H7 (cell line): Measurements from ENCODE around the gene SLC12A6. TPM values are rescaled to one million over a fixed set of nuclear protein-coding genes. Genes with fewer than 3 reads are reported as not detected.

ENCODE experiments used
- DNase-seq: peaks from one replicate; pipeline ENCODE4 v3.0.0; 2012
- H3K27me3 ChIP-seq: 2 replicates; pipeline ENCODE4 v1.6.0; 2011; ENCODE audit warnings: mild to moderate bottlenecking, low read length; ENCODE audit not compliant: control insufficient read depth, insufficient read depth
- H3K36me3 ChIP-seq: replicated peaks from 2 replicates; pipeline ENCODE4 v1.5.1; 2011; ENCODE audit warnings: low read length; ENCODE audit not compliant: control insufficient read depth, insufficient read depth
- H3K4me3 ChIP-seq: 2 replicates; pipeline ENCODE4 v1.5.1; 2011; ENCODE audit warnings: low read depth, mild to moderate bottlenecking, control low read depth, low read length, moderate library complexity; ENCODE audit not compliant: insufficient read depth
- total RNA-seq: library from RNA; depleted of rRNA; stranded (reverse); fragments of >200 nt; shearing (Covaris generic); gene quantifications from 2 replicates; pipeline ENCODE4 v1.2.3, GENCODE V29; 2014

Gene SLC12A6
- total RNA-seq, 1 experiment from 2014 or later: 4.9 TPM

DNA sequence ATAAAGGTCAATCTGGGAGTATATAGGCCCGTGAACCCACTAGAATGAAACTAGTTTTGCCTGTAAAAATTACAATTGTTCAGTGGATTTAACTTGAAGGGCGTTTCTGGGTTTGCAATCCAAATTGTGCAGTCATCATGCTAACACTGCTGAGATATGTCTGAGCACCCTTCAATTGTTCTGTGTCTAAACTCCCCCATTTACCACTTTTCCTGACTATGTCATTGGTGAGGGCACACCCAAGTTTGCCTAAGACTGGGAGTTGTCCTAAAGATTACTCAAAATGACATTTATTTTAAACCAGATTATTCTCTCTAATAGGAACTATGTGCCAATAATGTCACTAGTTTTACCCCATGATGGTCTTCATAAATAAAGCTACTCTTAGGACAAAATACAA lies 58.2 kb downstream of the SLC12A6 start:
- no peak overlapping the region for H3K4me3 ChIP-seq
- no peaks in the 10 kb centered on the region for H3K36me3 ChIP-seq
- no peak for DNase-seq
- no peaks in the 10 kb centered on the region for H3K27me3 ChIP-seq

DNA sequence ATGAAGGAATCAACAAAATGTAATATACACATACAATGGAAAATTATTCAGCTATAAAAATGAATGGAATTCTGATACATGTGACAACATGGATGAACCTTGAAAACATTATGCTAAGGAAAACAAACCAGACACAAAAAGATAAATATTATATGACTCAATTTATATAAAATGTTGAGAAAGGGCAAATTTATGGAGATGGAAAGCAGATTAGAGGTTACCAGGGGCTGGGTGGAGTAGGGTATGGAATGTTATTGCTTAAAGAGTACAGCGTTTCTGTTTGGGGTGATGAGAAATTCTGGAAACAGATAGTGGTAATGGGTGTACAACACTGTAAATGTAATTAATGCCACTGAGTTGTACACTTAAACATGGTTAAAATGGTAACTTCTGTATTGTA lies 61.9 kb downstream of the SLC12A6 start:
- Histone ChIP-seq H3K27me3 (no peaks in the 10 kb centered on the region), H3K36me3 (no peaks in the 10 kb centered on the region), H3K4me3 (no peak overlapping the region)
- DNase-seq: no peak

DNA sequence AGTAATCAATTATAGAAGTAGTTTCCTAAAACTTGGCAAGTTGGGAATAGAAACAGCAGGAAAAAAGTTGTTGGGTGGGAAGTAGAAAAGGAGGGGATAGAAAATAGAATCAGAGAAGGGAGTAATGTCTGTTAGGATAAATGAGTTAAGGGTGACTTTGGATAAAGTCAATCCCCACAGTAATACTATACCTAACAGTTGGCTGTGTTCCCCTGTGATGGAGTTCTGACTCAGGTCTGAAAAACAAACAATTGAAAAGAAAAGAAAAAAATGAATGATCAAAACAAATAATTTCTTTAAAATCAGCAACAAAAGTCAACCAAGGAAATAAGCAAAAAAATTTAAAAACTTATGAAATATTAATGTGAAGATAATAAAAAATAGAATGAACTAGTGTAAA lies 62.4 kb downstream of the SLC12A6 start:
- H3K4me3 ChIP-seq: no peak overlapping the region
- H3K27me3 ChIP-seq: no peaks in the 10 kb centered on the region
- no peak for DNase-seq
- H3K36me3 ChIP-seq: no peaks in the 10 kb centered on the region

DNA sequence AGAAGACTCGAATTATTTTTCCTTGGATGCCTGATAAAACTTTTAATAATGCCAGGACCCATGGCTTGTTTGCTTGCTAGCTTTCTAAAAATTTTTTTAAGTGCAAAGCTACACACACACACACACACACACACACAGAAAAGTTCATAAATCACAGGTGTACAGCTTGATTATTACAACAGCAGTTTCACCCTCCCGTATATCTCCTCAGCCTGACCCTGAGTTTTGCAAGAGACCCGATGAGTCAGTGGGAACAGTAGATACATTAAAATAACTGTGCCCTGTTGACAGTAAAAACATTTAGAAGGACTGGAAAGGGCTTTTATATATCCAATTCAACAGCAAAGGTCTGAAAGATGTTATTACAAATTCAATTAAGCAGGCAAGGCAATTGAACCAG lies 66.1 kb downstream of the SLC12A6 start:
- Histone ChIP-seq H3K4me3 (no peak overlapping the region), H3K36me3 (no peaks in the 10 kb centered on the region), H3K27me3 (no peaks in the 10 kb centered on the region)
- no peak for DNase-seq

DNA sequence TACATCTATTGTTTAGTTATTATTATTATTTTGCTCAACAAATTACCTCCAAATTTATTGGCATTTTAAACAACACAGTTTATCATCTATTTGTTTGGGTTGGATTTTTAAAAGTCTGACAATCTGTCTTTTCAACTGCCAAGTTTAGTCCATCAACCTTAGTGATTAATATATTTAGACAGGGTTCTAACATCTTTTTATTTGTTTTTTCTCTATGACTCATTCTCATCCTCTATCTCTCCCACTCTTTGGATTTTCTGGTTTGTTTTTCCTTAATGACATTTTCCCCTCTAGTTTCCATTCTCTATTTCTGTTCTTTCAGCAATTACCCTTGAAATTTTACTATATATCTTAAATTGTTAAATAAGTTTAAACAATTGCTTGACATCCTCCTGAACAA lies 70.8 kb downstream of the SLC12A6 start:
- DNase-seq: no peak
- no peaks in the 10 kb centered on the region for H3K27me3 ChIP-seq
- H3K36me3 ChIP-seq: no peaks in the 10 kb centered on the region
- H3K4me3 ChIP-seq: no peak overlapping the region

DNA sequence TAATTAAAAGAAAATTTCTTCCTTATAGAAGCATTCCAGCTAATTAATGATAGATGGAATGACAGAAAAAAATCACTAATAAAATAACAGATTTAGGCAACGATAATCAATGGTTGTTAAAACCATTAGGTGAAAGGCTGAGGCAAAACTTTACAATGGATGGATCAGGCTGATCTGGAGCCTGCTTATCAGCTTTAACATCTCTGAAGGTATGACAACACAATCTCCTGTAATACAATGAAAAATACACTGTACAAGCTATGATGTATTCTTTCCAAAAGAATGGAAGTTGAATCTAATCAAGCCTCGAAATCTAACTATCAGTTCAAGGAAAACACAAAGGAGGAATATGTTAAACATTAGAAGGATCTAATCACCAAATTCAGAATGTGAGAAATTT lies 73.5 kb downstream of the SLC12A6 start:
- no peaks in the 10 kb centered on the region for H3K27me3 ChIP-seq
- no peak for DNase-seq
- no peak overlapping the region for H3K4me3 ChIP-seq

DNA sequence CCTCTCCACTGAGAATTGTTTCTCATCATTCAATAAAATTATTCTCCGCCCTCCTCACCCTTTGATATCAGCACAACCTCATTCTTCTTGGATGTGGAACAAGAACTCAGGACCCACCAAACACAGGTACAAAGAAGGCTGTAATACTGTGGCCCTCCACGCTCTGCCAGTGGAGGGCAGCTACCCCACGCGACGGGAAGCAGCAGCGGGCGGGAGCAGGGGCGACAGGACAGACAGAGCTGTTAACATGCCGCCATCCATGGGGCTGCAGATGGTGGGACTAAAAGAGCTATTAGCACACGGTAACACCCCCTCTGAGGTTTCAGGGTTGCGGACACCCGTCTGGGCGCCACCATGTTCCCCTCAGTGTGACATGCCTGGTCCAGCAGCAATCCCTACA lies 75.2 kb downstream of the SLC12A6 start:
- Histone ChIP-seq H3K27me3 (no peaks in the 10 kb centered on the region), H3K36me3 (no peaks in the 10 kb centered on the region), H3K4me3 (no peak overlapping the region)
- peak; percentile 20 for DNase-seq

More for the DNA sequence above, 73.5 kb downstream of the SLC12A6 start:
- no peaks in the 10 kb centered on the region for H3K36me3 ChIP-seq

DNA sequence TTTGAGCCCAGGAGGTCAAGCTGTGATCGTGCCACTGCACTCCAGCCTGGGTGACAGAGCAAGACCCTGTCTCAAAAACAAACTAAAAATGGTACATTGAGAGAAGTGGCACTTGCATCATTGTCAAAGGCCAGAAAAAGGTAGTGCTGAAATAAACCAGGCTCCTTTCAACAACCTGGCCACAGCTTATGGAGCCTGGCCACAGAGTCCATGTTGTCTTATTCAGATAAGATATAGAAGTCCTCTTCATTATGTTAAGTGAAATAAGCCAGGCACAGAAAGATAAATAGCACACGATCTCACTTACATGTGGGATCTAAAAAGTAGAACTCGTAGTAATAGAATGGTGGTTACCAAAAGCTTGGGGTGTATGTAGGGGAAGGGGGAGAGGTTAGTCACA lies 78.0 kb downstream of the SLC12A6 start:
- Histone ChIP-seq H3K36me3 (no peaks in the 10 kb centered on the region), H3K4me3 (no peak overlapping the region)
- DNase-seq: no peak

DNA sequence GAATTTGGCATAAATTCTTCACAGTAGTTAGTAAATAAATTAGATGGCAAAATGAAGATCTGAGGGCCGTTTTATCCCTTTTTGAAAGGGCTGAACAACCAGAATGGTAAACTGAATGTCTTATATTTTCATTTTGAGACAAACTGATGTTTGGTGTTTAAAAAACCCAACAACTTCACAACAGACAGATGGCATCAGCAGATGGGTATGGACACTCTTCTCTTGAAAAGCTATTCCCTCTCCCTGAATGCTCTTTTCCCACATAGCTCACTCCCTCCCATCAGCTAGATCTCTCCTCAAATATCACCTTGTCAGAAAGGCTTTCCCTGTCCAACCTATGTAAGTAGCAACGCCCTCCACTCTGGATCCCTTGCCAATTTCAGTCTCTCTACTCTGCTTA lies 79.4 kb downstream of the SLC12A6 start:
- DNase-seq: no peak
- Histone ChIP-seq H3K36me3 (no peaks in the 10 kb centered on the region), H3K27me3 (no peaks in the 10 kb centered on the region), H3K4me3 (no peak overlapping the region)

More for the DNA sequence above, 78.0 kb downstream of the SLC12A6 start:
- H3K27me3 ChIP-seq: no peaks in the 10 kb centered on the region

DNA sequence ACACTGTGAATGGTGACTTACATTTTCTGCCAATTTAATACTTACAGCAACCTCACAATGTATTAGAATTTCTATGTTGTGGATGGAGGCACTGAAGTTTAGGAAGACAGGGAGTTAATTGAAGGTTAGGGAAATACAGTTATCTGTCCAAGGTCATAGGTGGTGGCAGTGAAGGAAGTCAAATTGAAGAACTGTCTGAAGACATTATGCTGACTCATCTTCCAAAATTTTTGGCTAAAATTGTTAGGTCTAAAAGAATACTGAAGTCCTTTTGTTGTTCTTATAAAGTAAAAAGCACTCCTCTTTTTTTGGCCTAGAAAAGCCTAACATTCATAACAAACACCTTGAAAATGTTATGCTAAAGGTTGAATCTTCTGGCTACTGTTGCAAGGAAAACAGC lies 85.0 kb downstream of the SLC12A6 start:
- DNase-seq: no peak
- Histone ChIP-seq H3K4me3 (no peak overlapping the region), H3K36me3 (no peaks in the 10 kb centered on the region), H3K27me3 (no peaks in the 10 kb centered on the region)

DNA sequence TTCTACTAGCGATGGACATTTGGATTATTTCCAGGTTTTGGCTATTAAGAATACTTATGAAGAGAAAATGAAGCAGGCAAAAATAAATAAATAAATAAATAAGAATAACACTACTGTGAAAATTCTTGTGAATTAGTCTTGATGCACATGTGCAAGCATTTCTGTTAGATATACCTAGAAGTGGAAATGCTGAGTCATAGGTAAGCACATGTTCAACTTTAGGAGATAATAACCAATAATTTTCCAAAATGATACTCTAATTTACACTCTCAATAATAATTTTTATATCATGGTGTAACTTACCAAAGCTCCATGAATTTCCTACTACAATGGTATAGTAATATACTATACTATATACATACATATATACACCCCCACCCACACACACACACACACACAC lies 89.4 kb downstream of the SLC12A6 start:
- DNase-seq: no peak
- H3K4me3 ChIP-seq: no peak overlapping the region
- no peaks in the 10 kb centered on the region for H3K36me3 ChIP-seq
- H3K27me3 ChIP-seq: no peaks in the 10 kb centered on the region

DNA sequence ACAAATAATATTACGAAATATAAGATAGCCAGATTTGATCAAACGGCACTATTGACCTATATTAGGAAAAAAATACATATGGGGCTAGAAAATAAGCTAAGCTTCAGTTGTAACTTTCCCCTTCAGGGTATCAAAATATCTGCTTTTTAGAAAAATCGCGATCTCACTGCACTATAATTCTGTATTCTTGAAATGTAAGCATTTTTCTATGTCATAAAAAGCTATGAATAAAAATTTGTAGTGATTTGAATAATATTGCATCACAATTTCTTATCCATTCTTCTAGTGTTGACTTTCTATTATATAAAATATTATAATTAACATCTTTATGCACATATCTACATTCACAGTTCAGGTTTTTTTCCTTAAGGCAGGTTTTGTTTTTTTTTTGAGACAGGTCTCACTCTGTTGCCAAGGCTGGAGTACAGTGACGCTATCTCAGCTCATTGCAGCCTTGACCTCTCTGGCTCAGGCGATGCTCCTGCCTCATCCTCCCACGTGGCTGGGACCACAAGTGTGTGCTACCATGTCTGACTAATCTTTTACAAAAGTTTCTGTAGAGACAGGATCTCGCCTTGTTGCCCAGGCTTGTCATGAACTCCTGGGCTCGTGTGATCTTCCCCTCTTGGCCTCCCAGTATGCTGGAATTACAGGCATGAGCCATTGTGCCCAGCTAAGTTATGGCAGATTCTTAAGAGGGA lies 91.2 kb downstream of the SLC12A6 start:
- Histone ChIP-seq H3K4me3 (no peak overlapping the region), H3K36me3 (no peaks in the 10 kb centered on the region), H3K27me3 (no peaks in the 10 kb centered on the region)
- no peak for DNase-seq

DNA sequence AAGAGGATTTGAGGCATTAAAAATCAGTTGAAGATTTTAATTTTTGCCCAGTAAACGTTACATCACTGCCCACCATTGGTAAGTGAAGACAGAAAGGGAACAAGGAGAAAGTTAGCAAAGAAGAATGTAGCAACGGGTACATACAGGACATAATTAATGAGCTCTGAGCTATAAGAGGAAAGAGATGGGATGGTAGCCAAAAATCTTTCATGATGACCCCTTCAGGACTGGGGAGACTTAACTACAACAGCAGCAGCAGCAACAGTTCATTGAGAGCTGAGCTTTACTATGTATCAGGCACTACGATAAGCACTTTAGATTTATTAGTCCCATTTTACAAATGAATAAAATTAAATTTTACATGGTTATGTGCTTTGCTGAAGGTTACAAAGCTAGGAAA lies 94.4 kb downstream of the SLC12A6 start:
- H3K27me3 ChIP-seq: no peaks in the 10 kb centered on the region
- H3K4me3 ChIP-seq: no peak overlapping the region
- no peaks in the 10 kb centered on the region for H3K36me3 ChIP-seq
- DNase-seq: no peak

DNA sequence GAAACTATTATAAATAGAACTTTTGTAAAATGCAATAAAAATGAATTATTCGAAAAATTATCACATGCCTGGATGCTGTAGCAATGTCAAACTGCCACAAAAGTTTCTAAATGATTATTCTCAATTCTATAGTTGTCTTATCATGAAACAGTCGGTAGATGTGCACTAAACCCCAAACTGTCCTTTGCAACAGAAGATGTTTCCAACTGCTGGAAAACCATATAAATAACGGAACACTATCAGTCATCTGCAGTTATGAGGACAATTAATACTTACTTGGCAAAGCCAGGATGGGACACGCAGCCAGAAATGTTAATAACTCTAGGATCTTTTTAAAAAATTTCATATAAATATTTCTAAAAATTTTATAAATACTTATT lies 95.3 kb downstream of the SLC12A6 start:
- no peaks in the 10 kb centered on the region for H3K27me3 ChIP-seq
- H3K4me3 ChIP-seq: no peak overlapping the region
- no peak for DNase-seq
- H3K36me3 ChIP-seq: no peaks in the 10 kb centered on the region

DNA sequence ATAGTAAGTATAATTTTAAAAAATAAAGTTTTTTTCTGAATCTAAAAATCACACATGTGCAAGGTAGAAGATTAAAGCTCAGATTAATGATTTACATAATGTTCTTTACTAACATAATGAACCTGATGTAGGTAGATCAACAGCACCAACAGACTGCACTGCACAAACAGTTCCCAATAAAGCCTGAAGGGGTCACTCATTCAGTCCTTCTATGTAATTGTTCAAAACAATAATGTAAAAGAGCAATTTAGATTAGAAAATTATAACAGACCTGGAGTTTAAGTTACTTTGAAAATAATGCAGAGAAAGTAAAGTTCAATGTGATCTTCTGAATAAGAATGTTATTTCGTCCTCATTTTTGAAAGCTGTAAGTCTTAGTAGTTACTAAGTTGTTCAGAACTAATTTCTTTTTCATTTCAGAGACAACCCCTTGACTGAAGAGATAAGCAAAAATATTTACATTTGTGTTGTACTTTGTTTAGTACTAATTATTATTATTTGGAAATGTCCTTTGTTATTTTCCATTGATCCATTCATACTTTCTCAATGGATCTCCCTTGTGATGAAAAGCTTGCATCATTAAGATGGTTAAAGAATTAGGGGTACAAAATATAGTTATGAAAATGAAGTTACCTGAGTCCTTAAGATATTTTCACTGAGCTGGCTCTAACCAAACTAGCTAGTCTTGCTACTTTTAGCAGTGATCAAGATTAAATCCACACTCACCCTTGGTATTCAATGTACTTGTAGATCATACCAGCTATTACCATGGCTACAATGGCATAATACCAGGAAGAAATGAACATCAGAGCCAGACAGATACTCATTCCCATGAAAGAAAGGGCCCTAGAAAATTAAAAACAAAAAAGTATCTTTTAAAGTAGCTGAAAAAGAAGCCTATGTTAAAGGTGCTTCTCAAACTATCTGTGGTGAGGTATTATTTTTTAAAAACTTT lies 95.9 kb downstream of the SLC12A6 start:
- no peak overlapping the region for H3K4me3 ChIP-seq
- H3K27me3 ChIP-seq: no peaks in the 10 kb centered on the region
- DNase-seq: peak; percentile 49
- no peaks in the 10 kb centered on the region for H3K36me3 ChIP-seq
